Endothelial cell of hepatic sinusoid (primary cell): ENCODE results near the gene POLR3B.

Source experiments
- in situ Hi-C: cut with HindIII; loops from 2 replicates; pipeline ENCODE4 v1.10.0; 2017; ENCODE audit warnings: low sequenced_read_pairs

Gene POLR3B

GRCh38 chr12:106522708-106523107 is 165.2 kb downstream of the POLR3B start:
- in situ Hi-C loops, result no loop called here

DNA sequence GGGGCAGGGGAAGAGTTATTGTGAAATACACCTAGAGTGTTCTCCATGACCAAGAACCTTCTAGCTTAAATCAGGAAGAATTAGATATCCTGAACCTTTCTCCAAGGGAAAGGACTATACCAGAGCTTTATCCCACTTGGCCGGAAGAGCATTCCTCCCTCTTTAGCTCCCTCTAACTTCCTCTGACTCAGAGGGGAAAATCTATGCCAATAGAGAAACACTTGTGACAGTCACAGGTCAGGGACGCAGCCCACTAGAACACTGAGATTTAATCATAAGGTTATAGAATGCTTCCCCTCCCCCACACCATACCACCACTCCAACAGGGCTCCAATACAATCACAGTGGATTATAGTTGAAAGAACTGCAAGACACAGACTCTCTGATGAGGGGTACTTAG is 169.8 kb downstream of the POLR3B start:
- in situ Hi-C loops, result loop anchor here (5.0 kb wide), 1 partner anchor 65 kb away; no protein-coding TSS in a partner anchor

DNA sequence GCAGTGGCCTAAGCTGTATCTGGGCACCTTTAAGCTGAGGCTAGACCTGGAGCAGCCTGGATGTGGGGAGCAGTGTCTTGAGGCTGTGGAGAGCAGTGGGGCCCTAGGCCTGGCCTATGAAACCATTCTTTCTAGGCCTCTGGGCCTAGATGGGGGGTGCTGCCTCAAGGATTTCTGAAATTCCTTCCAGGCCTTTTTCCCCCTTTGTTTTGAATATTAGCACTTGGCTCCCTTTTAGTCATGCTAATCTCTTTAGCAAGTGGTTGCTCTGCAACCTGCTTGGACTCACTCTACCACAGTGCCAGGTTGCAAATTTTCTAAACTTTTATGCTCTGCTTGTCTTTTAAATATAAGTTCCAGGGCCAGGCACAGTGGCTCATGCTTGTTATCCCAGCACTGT is 183.7 kb downstream of the POLR3B start:
- in situ Hi-C loops, result no loop called here

DNA sequence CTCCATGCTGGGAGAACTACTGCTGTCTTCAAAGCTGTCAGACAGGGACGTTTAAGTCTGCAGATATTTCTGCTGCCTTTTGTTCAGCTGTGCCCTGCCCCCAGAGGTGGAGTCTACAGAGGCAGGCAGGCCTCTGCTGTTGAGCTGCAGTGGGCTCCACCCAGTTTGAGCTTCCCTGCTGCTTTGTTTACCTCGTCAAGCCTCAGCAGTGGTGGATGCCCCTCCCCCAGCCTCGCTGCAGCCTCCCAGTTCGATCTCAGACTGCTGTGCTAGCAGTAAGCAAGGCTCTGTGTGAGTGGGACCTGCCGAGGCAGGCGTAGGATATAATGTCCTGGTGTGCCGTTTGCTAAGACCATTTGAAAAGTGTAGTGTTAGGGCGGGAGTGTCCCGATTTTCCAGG is 193.9 kb downstream of the POLR3B start:
- in situ Hi-C loops, result no loop called here

GRCh38 chr12:106552228-106552627 is 194.7 kb downstream of the POLR3B start:
- in situ Hi-C loops, result no loop called here
